Prostate gland (tissue), 2 donors: ENCODE results near the gene PGP. TPM values are rescaled to one million over a fixed set of nuclear protein-coding genes. Genes with fewer than 3 reads are reported as not detected.

Source experiments
- DNase-seq: peaks from one replicate; pipeline ENCODE4 v3.0.0-alpha.2; 2019; ENCODE audit warnings: low spot score
- H3K27ac ChIP-seq, 2 donors: fragments of 200-600 bp; sonication (generic); 2 replicates each; pipeline ENCODE4 v1.5.1; 2017 to 2019
- H3K27me3 ChIP-seq: fragments of 200-600 bp; sonication (generic); replicated peaks from 2 replicates; pipeline ENCODE4 v1.5.1; 2019; ENCODE audit not compliant: insufficient read depth
- H3K36me3 ChIP-seq, 2 donors: fragments of 200-600 bp; sonication (generic); 1 replicate in 1 of 2; 2 replicates in 1 of 2; pipeline versions ENCODE4 v1.5.1 to v1.8.1; 2017 to 2019
- H3K4me1 ChIP-seq: fragments of 200-600 bp; sonication (generic); replicated peaks from 2 replicates; pipeline ENCODE4 v1.5.1; 2019
- H3K4me3 ChIP-seq, 2 donors: fragments of 200-600 bp; sonication (generic); 2 replicates each; pipeline ENCODE4 v1.5.1; 2017 to 2019
- H3K9me3 ChIP-seq: fragments of 200-600 bp; sonication (generic); 2 replicates; pipeline ENCODE4 v1.5.1; 2017
- CTCF ChIP-seq, 4 experiments: fragments of 200-600 bp in 2 of 4; fragments of 450-650 bp in 2 of 4; sonication (generic) in 2 of 4; IDR thresholded peaks; 1 replicate in 3 of 4; 2 replicates in 1 of 4; pipeline ENCODE4 v1.5.1; 2016 to 2019; ENCODE audit warnings: antibody characterized with exemption in 4 of 4, mild to moderate bottlenecking in 2 of 4, moderate library complexity in 2 of 4
- POLR2A ChIP-seq: fragments of 450-650 bp; IDR thresholded peaks from one replicate; pipeline ENCODE4 v1.6.1; 2016; ENCODE audit warnings: antibody characterized with exemption, mild to moderate bottlenecking
- POLR2AphosphoS5 ChIP-seq: sonication (generic); formaldehyde crosslinking; IDR thresholded peaks from one replicate; pipeline ENCODE4 v1.6.1; 2017; ENCODE audit warnings: antibody characterized with exemption
- WGBS: methylation state at CpG from one replicate; pipeline ENCODE4 v1.1.5; 2018; 5-methylcytosine and 5-hydroxymethylcytosine counted together
- intact Hi-C: fragments of 100-400 bp; cut with DNase I; formaldehyde crosslinking; loops from one replicate; pipeline ENCODE4 v1.14.2; 2022
- total RNA-seq, 2 donors: library from RNA; depleted of rRNA; stranded (reverse); fragments of >200 nt; gene quantifications; one replicate each; pipeline ENCODE4 v1.1.0, GENCODE V29; 2016

The PGP gene
- total RNA-seq, 2 donors from 2014 or later, result 12.7 to 23.7 TPM

GRCh38 chr16:2212362-2213324 lies 2.0 kb downstream of the PGP start:
- Histone ChIP-seq H3K27me3 (no peaks in the 10 kb centered on the region), H3K36me3 (peaks cover 0 to 15% of the 10 kb centered on the region in 2 donors), H3K4me3 (peak overlapping the region in 1 of 2 donors; percentile 70), H3K27ac (no peak overlapping the region), H3K9me3 (no peaks in the 10 kb centered on the region), H3K4me1 (peaks cover 19% of the 10 kb centered on the region)
- intact Hi-C loops, result no loop called here
- TF ChIP-seq POLR2AphosphoS5 (peak; percentile 39), POLR2A (no peak), CTCF (IDR thresholded peaks at IDR 0.05) (no peak)
- 48% methylated on average over 18 of the region's 19 CpGs for WGBS
- peak; percentile 39 for DNase-seq

GRCh38 chr16:2211923-2212347 lies 2.7 kb downstream of the PGP start:
- H3K36me3 ChIP-seq, result peaks cover 0 to 16% of the 10 kb centered on the region in 2 donors
- TF ChIP-seq POLR2AphosphoS5, result no peak
- TF ChIP-seq POLR2A, result no peak
- TF ChIP-seq CTCF (IDR thresholded peaks at IDR 0.05), result no peak
- H3K27ac ChIP-seq, result no peak overlapping the region
- H3K4me3 ChIP-seq, result no peak overlapping the region
- peaks cover 19% of the 10 kb centered on the region for H3K4me1 ChIP-seq
- H3K9me3 ChIP-seq, result no peaks in the 10 kb centered on the region
- 76% methylated on average over 11 of the region's 11 CpGs for WGBS
- intact Hi-C loops, result no loop called here
- H3K27me3 ChIP-seq, result no peaks in the 10 kb centered on the region
- DNase-seq, result no peak

- intact Hi-C loops, result no loop called here
Measured at GRCh38 chr16:2210386-2211365, 4.0 kb downstream of the PGP start, which contains the start of gene BRICD5. Gene BRICD5 (minus strand): TSS chr16:2210863. CDS start chr16:2210833, 30 bp downstream.

GRCh38 chr16:2210009-2210332 lies 4.7 kb downstream of the PGP start:
- intact Hi-C loops, result no loop called here
- no peak overlapping the region for H3K27ac ChIP-seq
- H3K4me1 ChIP-seq, result peaks cover 25% of the 10 kb centered on the region
- peaks cover 0 to 16% of the 10 kb centered on the region in 2 donors for H3K36me3 ChIP-seq
- WGBS, result 75% methylated on average over 14 of the region's 17 CpGs
- H3K4me3 ChIP-seq, result no peak overlapping the region
- no peaks in the 10 kb centered on the region for H3K27me3 ChIP-seq
- no peaks in the 10 kb centered on the region for H3K9me3 ChIP-seq
- TF ChIP-seq POLR2AphosphoS5, result no peak
- TF ChIP-seq CTCF (IDR thresholded peaks at IDR 0.05), result no peak
- no peak for TF ChIP-seq POLR2A
- DNase-seq, result no peak

More at GRCh38 chr16:2210386-2211365, 4.0 kb downstream of the PGP start, which contains the start of gene BRICD5:
- peaks cover 25% of the 10 kb centered on the region for H3K4me1 ChIP-seq
- no peak within 1 kb of the TSS for H3K27ac ChIP-seq
- no peak within 1 kb of the TSS for H3K4me3 ChIP-seq
- H3K9me3 ChIP-seq, result no peaks in the 10 kb centered on the region
- H3K36me3 ChIP-seq, result peaks cover 0 to 16% of the 10 kb centered on the region in 2 donors
- no peak for DNase-seq
- WGBS, result 66% methylated on average over 21 of the region's 24 CpGs
- no peak for TF ChIP-seq POLR2AphosphoS5
- TF ChIP-seq CTCF (IDR thresholded peaks at IDR 0.05), result no peak
- no peak for TF ChIP-seq POLR2A
- no peaks in the 10 kb centered on the region for H3K27me3 ChIP-seq
